ENCODE data around the gene KRTAP16-1. TPM values are rescaled to one million over a fixed set of nuclear protein-coding genes. Genes with fewer than 3 reads are reported as not detected.

KRTAP16-1 gene
- total and polyA plus RNA-seq, 4 donors: not detected

DNA sequence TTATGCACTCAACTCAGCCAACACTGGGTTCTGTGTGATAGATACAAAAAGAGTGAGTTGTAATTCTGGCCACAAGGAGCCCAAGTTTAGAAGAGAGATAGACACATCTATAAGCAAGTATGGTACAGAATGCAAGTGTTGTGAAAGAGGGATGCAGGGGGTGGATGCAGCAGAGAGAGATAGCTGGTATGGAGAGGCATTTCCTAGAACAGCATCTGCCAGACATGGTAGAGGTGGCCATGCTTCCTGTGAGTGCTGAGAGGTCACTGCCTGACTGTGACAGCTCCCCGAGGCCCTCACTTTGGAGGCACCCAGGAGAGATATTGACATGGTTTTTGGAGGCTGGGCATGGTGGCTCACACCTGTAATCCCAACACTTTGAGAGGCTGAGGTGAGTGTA lies 2.0 kb upstream of the KRTAP16-1 start:
- no peaks in the 10 kb centered on the region for H3K36me3 ChIP-seq (ENCODE audit: control insufficient read depth in 1 of 2, insufficient read depth in 2 of 2, low read length in 1 of 2)
- no peaks in the 10 kb centered on the region for H3K9me3 ChIP-seq (ENCODE audit: control insufficient read depth, low read length)
- peaks cover 0 to 1% of the 10 kb centered on the region in 2 donors for H3K27me3 ChIP-seq (ENCODE audit: control insufficient read depth in 1 of 2, insufficient read depth in 2 of 2, low read length in 1 of 2)
- no peak overlapping the region for H3K27ac ChIP-seq (ENCODE audit: low read depth in 1 of 2, low read length in 2 of 2)
- ATAC-seq (ENCODE audit: low FRiP score): no peak
- 71 to 75% methylated on average over 1 of the region's 1 CpG for WGBS, 2 donors
- no peaks in the 10 kb centered on the region for H3K4me1 ChIP-seq (ENCODE audit: control insufficient read depth in 1 of 2, insufficient read depth in 2 of 2, low read length in 2 of 2)
- intact Hi-C loops (cut with DNase I): no loop called here
- DNase-seq: no peak
- no peak overlapping the region for H3K4me3 ChIP-seq (ENCODE audit: low read length in 2 of 2)

DNA sequence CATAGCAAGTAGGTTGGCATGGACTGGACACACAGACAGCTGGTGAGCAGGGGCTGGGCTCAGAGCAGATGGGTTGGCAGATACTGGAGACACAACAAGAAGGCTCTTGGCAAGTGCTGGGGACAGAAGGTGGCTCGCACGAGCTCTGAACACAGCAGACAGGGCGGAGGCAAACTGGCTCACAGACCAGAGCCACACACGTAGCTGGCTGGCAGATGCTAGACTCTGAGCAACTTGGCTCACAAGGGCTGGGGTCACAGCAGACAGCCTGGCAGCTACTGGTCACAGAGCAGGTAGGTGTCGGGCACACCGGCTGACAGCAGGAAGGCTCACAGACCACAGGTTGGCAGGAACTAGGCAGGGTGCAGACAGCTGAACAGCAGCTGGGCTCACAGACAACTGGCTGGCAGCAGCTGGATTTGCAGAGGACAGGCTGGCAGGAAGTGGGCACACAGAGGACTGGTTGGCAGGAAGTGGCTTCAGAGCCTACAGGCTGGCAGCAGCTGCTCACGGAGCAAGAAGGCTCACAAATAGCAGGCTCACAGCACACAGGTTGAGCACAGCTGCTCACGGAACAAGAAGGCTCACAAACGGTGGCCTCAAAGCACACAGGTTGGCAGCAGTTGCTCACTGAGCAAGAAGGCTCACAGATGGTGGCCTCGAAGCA lies 725 bp downstream of the KRTAP16-1 start:
- intact Hi-C loops (cut with DNase I): no loop called here
- H3K4me3 ChIP-seq (ENCODE audit: low read length in 2 of 2): no peak overlapping the region
- ATAC-seq (ENCODE audit: low FRiP score) (peak; percentile 60), DNase-seq (peak; percentile 69 to 70)
- no peaks in the 10 kb centered on the region for H3K27me3 ChIP-seq (ENCODE audit: control insufficient read depth in 1 of 2, insufficient read depth in 2 of 2, low read length in 1 of 2)
- H3K27ac ChIP-seq (ENCODE audit: low read depth in 1 of 2, low read length in 2 of 2): no peak overlapping the region
- no peaks in the 10 kb centered on the region for H3K9me3 ChIP-seq (ENCODE audit: control insufficient read depth, low read length)
- H3K4me1 ChIP-seq (ENCODE audit: control insufficient read depth in 1 of 2, insufficient read depth in 2 of 2, low read length in 2 of 2): no peaks in the 10 kb centered on the region
- 27 to 36% methylated on average over 10 of the region's 10 CpGs for WGBS, 2 donors
- H3K36me3 ChIP-seq (ENCODE audit: control insufficient read depth in 1 of 2, insufficient read depth in 2 of 2, low read length in 1 of 2): no peaks in the 10 kb centered on the region

DNA sequence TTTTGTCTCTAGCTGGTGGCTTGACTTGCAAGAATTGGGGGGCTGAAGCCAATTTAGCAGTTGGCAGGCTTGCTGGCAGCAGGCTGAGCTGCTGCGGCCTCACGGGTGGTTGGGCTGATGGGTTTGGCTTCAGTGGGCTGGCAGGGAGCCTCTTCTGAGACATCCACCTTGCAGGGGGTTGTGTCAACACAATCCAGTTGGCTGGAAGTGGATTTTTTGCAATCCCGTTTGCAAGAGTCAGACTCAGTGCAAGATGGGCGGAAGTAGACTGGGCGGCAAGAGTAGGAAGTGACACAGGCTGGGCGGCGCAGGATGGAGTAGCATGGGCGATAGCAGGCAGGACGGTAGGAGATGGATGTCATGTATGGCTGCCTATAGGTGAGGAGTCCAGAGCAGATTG lies 1.5 kb downstream of the KRTAP16-1 start:
- Histone ChIP-seq H3K9me3 (ENCODE audit: control insufficient read depth, low read length) (no peaks in the 10 kb centered on the region), H3K36me3 (ENCODE audit: control insufficient read depth in 1 of 2, insufficient read depth in 2 of 2, low read length in 1 of 2) (no peaks in the 10 kb centered on the region), H3K27ac (ENCODE audit: low read depth in 1 of 2, low read length in 2 of 2) (no peak overlapping the region), H3K4me1 (ENCODE audit: control insufficient read depth in 1 of 2, insufficient read depth in 2 of 2, low read length in 2 of 2) (no peaks in the 10 kb centered on the region), H3K27me3 (ENCODE audit: control insufficient read depth in 1 of 2, insufficient read depth in 2 of 2, low read length in 1 of 2) (no peaks in the 10 kb centered on the region), H3K4me3 (ENCODE audit: low read length in 2 of 2) (no peak overlapping the region)
- ATAC-seq (ENCODE audit: low FRiP score) (no peak), DNase-seq (peak in 1 of 2 donors; percentile 71)
- intact Hi-C loops (cut with DNase I): no loop called here
- WGBS, 2 donors: 63 to 64% methylated on average over 9 of the region's 9 CpGs

DNA sequence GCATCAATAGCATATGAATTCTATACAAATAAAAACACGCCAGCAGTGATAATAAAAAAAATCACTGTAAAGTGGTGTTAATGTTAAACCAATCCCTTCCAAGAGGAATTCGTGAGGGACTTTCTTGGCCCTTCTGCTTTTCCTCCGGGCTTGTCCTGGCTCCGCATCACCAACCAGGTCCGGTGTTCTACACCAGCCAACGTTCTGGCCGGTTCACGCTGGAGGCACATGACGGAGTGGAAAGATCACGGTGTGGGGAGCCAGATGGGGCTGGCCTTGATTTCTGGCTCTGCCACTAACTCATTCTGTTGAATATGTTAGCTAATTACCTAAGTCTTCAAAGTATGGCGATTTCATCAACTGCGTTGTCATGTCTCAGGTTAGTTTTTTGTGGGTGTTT lies 5.0 kb downstream of the KRTAP16-1 start:
- DNase-seq: no peak
- no peak overlapping the region for H3K27ac ChIP-seq (ENCODE audit: low read depth in 1 of 2, low read length in 2 of 2)
- H3K9me3 ChIP-seq (ENCODE audit: control insufficient read depth, low read length): no peaks in the 10 kb centered on the region
- no peak for ATAC-seq (ENCODE audit: low FRiP score)
- no peaks in the 10 kb centered on the region for H3K4me1 ChIP-seq (ENCODE audit: control insufficient read depth in 1 of 2, insufficient read depth in 2 of 2, low read length in 2 of 2)
- intact Hi-C loops (cut with DNase I): no loop called here
- H3K4me3 ChIP-seq (ENCODE audit: low read length in 2 of 2): no peak overlapping the region
- no peaks in the 10 kb centered on the region for H3K27me3 ChIP-seq (ENCODE audit: control insufficient read depth in 1 of 2, insufficient read depth in 2 of 2, low read length in 1 of 2)
- no peaks in the 10 kb centered on the region for H3K36me3 ChIP-seq (ENCODE audit: control insufficient read depth in 1 of 2, insufficient read depth in 2 of 2, low read length in 1 of 2)
- WGBS, 2 donors: 79 to 83% methylated on average over 12 of the region's 12 CpGs

DNA sequence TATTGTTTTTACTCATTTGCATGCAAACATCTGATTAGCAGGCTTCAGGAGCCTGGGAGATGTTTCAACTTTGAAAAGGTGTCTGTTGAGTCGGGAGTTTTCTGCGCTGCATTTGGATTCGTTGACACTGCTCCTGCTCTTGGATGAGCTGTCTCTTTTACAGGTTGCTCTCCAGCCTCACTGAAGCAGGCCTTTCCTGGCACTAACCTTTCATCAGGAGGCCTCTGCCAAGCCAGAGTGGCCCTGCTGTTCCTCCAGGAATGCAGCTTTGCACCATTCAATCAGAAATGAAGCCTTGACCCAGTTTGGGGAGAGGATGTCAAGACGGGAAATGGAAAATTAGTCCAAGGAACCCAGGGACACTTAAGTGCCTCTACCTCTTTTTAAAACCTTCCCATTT lies 6.1 kb downstream of the KRTAP16-1 start:
- Histone ChIP-seq H3K9me3 (ENCODE audit: control insufficient read depth, low read length) (no peaks in the 10 kb centered on the region), H3K36me3 (ENCODE audit: control insufficient read depth in 1 of 2, insufficient read depth in 2 of 2, low read length in 1 of 2) (no peaks in the 10 kb centered on the region), H3K27ac (ENCODE audit: low read depth in 1 of 2, low read length in 2 of 2) (no peak overlapping the region), H3K27me3 (ENCODE audit: control insufficient read depth in 1 of 2, insufficient read depth in 2 of 2, low read length in 1 of 2) (no peaks in the 10 kb centered on the region), H3K4me1 (ENCODE audit: control insufficient read depth in 1 of 2, insufficient read depth in 2 of 2, low read length in 2 of 2) (no peaks in the 10 kb centered on the region), H3K4me3 (ENCODE audit: low read length in 2 of 2) (no peak overlapping the region)
- intact Hi-C loops (cut with DNase I): no loop called here
- 77 to 80% methylated on average over 4 of the region's 4 CpGs for WGBS, 2 donors
- ATAC-seq (ENCODE audit: low FRiP score) (no peak), DNase-seq (no peak)

DNA sequence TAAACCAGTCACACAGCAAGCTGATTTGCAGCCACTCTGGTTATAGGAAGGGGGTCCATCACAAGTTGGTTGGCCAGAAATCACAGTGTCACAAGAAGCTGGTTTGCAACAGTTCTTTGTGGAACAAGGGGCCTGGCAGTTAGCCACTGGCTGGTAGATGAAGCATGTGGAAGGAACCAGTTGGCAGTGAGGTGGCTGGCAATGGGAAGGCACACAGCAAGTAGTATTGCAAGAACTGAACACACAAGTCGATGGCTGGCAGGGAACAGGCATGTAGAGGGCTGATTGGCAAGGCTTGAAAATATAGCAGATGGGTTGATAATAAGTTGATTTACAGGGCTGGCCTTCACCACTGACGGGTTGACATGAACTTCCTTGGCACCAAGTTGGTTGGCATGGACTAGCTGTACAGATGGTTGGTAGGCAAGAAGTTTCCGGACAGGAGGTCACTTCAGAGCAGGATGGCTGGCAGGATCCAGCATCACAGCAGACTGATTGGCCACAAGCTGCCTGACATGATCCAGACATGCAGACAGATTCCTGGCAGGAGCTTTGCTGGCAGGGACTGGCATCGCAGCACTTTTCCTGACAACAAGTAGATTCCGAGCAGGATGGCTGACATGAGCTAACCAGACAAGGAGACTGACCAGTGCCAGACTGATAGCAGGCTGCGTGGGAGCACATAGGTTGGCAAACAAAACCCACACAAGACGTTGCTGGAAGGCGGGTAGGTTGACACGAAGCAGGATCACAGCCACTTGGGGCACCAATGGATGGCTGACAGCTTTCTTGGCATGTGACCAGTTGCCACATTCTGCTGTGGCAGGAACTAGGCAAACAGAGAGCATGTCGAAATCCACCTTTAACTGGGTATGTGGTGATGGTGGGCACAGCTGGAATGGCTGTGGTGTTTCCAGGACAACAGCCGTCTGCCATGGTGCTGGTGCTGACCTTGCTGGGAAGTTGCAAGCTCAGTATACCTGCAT lies 6.9 kb downstream of the KRTAP16-1 start, which contains the start of gene KRTAP29-1:
Gene KRTAP29-1 (minus strand): TSS at position 936 of the 986 bp plus-strand sequence. CDS start 0 bp downstream, at position 936.
- Histone ChIP-seq H3K27ac (ENCODE audit: low read depth in 1 of 2, low read length in 2 of 2) (no peak within 1 kb of the TSS), H3K36me3 (ENCODE audit: control insufficient read depth in 1 of 2, insufficient read depth in 2 of 2, low read length in 1 of 2) (no peaks in the 10 kb centered on the region), H3K4me3 (ENCODE audit: low read length in 2 of 2) (no peak within 1 kb of the TSS), H3K9me3 (ENCODE audit: control insufficient read depth, low read length) (no peaks in the 10 kb centered on the region), H3K4me1 (ENCODE audit: control insufficient read depth in 1 of 2, insufficient read depth in 2 of 2, low read length in 2 of 2) (no peaks in the 10 kb centered on the region), H3K27me3 (ENCODE audit: control insufficient read depth in 1 of 2, insufficient read depth in 2 of 2, low read length in 1 of 2) (no peaks in the 10 kb centered on the region)
- 12 to 13% methylated on average over 11 of the region's 11 CpGs for WGBS, 2 donors
- intact Hi-C loops (cut with DNase I): no loop called here
- ATAC-seq (ENCODE audit: low FRiP score) (no peak), DNase-seq (no peak)

DNA sequence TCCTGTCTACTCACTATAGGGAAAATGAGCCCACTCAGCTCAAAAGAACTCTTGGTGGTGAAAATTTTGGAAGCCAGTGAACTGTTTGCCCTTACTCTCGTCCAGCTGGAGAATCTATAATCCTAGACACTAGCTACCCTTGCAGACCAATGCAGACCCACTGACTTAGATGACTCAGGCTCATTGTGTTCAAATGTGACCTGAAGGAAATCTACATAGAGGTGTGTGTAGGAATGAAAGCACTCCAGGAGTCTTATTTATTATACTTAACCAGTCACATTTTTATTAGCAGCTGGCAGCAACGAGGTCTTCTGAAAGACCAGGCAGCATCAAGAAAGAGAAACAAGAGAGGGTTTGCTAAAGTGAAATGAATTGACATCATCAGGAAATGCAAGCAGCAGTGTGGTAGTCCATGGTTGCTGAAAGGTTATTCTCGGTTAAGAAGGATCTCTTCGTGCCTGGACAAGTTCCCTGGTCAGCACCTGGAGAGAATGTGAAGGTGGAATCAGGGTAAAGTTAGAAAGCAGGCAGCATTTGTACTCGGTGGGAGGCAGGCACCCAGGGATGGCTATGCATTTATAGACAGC lies 7.8 kb downstream of the KRTAP16-1 start:
- DNase-seq: no peak
- Histone ChIP-seq H3K36me3 (ENCODE audit: control insufficient read depth in 1 of 2, insufficient read depth in 2 of 2, low read length in 1 of 2) (no peaks in the 10 kb centered on the region), H3K27ac (ENCODE audit: low read depth in 1 of 2, low read length in 2 of 2) (no peak overlapping the region), H3K4me1 (ENCODE audit: control insufficient read depth in 1 of 2, insufficient read depth in 2 of 2, low read length in 2 of 2) (no peaks in the 10 kb centered on the region), H3K27me3 (ENCODE audit: control insufficient read depth in 1 of 2, insufficient read depth in 2 of 2, low read length in 1 of 2) (no peaks in the 10 kb centered on the region), H3K9me3 (ENCODE audit: control insufficient read depth, low read length) (no peaks in the 10 kb centered on the region), H3K4me3 (ENCODE audit: low read length in 2 of 2) (no peak overlapping the region)
- 58 to 71% methylated on average over 5 of the region's 5 CpGs for WGBS, 2 donors
- ATAC-seq (ENCODE audit: low FRiP score): no peak
- intact Hi-C loops (cut with DNase I): no loop called here

DNA sequence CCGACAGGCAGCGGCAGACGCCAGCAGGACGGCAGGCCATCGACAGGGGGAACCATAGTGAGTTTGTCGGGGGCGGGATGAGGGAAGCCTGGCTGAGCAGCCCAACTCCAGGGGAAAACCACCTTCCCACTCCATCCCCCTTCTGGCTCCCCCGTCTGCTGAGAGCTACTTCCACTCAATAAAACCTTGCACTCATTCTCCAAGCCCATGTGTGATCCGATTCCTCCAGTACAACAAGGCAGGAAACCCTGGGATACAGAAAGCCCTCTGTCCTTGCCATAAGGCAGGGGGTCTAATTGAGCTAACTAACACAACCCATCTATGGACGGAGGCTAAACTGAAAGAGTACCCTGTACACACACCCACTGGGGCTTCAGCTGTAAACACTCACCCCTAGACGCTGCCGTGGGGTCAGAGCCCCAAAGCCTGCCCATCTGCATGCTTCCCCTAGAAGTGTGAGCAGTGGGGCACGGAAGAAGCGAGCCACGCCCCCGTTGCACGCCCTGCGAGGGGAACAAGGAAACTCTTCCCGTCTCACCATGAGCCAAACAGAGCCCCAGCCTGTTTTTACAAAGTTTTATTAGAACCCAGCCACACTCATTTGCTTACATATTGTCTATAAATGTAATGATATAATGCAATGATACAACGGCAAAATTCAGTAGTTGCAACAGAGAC lies 10.5 kb downstream of the KRTAP16-1 start:
- Histone ChIP-seq H3K27ac (ENCODE audit: low read depth in 1 of 2, low read length in 2 of 2) (no peak overlapping the region), H3K36me3 (ENCODE audit: control insufficient read depth in 1 of 2, insufficient read depth in 2 of 2, low read length in 1 of 2) (no peaks in the 10 kb centered on the region), H3K9me3 (ENCODE audit: control insufficient read depth, low read length) (no peaks in the 10 kb centered on the region), H3K4me3 (ENCODE audit: low read length in 2 of 2) (no peak overlapping the region), H3K27me3 (ENCODE audit: control insufficient read depth in 1 of 2, insufficient read depth in 2 of 2, low read length in 1 of 2) (no peaks in the 10 kb centered on the region), H3K4me1 (ENCODE audit: control insufficient read depth in 1 of 2, insufficient read depth in 2 of 2, low read length in 2 of 2) (no peaks in the 10 kb centered on the region)
- intact Hi-C loops (cut with DNase I): no loop called here
- WGBS, 2 donors: 83 to 88% methylated on average over 20 of the region's 20 CpGs
- ATAC-seq (ENCODE audit: low FRiP score): no peak
- DNase-seq: no peak
